Esophagus muscularis mucosa (tissue), 4 donors: ENCODE data around the gene SATL1.

Experiments
- CTCF ChIP-seq, 3 experiments: fragments of 200-600 bp in 2 of 3; fragments of 450-650 bp in 1 of 3; sonication (generic) in 2 of 3; IDR thresholded peaks; one replicate each; pipeline ENCODE4 v1.5.1; 2017 to 2019; ENCODE audit warnings: antibody characterized with exemption in 3 of 3, mild to moderate bottlenecking in 2 of 3, moderate library complexity in 1 of 3
- EP300 ChIP-seq: sonication (generic); formaldehyde crosslinking; IDR thresholded peaks from one replicate; pipeline ENCODE4 v1.6.1; 2017; ENCODE audit warnings: antibody characterized with exemption
- POLR2A ChIP-seq: fragments of 450-650 bp; IDR thresholded peaks from one replicate; pipeline ENCODE4 v1.6.1; 2017; ENCODE audit warnings: antibody characterized with exemption, moderate library complexity, mild to moderate bottlenecking, low read depth
- POLR2AphosphoS5 ChIP-seq, 2 donors: sonication (generic); formaldehyde crosslinking; IDR thresholded peaks; one replicate each; pipeline ENCODE4 v1.6.1; 2017; ENCODE audit warnings: antibody characterized with exemption in 2 of 2

DNA sequence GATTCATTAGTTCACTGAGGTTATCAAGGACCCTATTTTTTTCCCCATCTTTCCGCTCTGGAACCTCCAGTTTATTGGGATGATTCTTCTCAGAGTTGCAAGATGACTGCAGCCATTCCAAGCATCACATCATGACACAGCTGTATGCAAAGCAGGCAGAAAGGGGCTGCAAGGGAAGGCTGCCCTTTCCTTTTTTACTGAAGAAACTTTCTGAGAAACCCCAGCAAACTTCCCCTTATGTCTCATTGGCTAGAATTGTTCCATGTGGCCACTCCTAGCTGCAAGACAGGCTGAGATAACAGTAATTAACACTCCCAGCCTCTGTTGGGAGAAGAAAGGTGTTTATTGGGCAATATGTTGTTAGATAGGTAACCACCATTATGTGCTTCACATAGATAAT is 102.6 kb downstream of the SATL1 start:
- TF ChIP-seq CTCF (IDR thresholded peaks at IDR 0.05), result no peak
- no peak for TF ChIP-seq POLR2AphosphoS5 (IDR thresholded peaks at IDR 0.05)
- no peak for TF ChIP-seq EP300
- TF ChIP-seq POLR2A, result no peak
